Ishikawa (cell line): ENCODE measurements around the gene ELMOD3.

ENCODE experiments used
- CEBPB ChIP-seq: IDR thresholded peaks from 2 replicates; pipeline ENCODE4 v1.6.1; 2012
- EGR1 ChIP-seq: IDR thresholded peaks from 2 replicates; pipeline ENCODE4 v1.6.1; 2012
- EP300 ChIP-seq: IDR thresholded peaks from 2 replicates; pipeline ENCODE4 v1.6.1; 2012; ENCODE audit warnings: borderline replicate concordance
- FOXM1 ChIP-seq: IDR thresholded peaks from 2 replicates; pipeline ENCODE4 v1.6.1; 2012; ENCODE audit warnings: low read depth, borderline replicate concordance
- MAX ChIP-seq: IDR thresholded peaks from 2 replicates; pipeline ENCODE4 v1.6.1; 2012
- RAD21 ChIP-seq: IDR thresholded peaks from 2 replicates; pipeline ENCODE4 v1.6.1; 2012; ENCODE audit warnings: low read depth
- TAF1 ChIP-seq: IDR thresholded peaks from 2 replicates; pipeline ENCODE4 v1.6.1; 2012; ENCODE audit warnings: low read depth, mild to moderate bottlenecking
- USF1 ChIP-seq: IDR thresholded peaks from 2 replicates; pipeline ENCODE4 v1.6.1; 2012
- YY1 ChIP-seq: IDR thresholded peaks from 2 replicates; pipeline ENCODE4 v1.6.1; 2012; ENCODE audit warnings: low read depth
- TF ChIP-seq, protein P1 (sequence below): IDR thresholded peaks from 2 replicates; pipeline ENCODE4 v1.6.1; 2012; ENCODE audit warnings: low read depth, mild to moderate bottlenecking

DNA sequence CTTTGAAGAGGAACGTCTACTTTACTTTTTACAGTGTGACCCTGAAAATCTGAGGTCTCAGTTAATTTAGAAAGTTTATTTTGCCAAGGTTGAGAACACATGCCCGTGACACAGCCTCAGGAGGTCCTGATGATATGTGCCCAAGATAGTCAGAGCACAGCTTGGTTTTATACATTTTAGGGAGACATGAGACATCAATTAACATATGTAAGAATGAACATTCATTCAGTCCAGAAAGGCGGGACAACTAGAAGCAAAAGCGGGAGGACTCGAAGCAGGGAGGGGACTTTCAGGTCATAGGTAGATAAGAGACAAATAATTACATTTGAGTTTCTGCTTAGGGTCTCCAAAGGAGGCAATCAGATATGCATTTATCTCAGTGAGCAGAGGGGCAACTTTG, 23.7 kb downstream of the ELMOD3 start:
- no peak for TF ChIP-seq EP300
- TF ChIP-seq CEBPB: no peak
- no peak for TF ChIP-seq RAD21
- TF ChIP-seq MAX: no peak
- TF ChIP-seq, protein P1, sequence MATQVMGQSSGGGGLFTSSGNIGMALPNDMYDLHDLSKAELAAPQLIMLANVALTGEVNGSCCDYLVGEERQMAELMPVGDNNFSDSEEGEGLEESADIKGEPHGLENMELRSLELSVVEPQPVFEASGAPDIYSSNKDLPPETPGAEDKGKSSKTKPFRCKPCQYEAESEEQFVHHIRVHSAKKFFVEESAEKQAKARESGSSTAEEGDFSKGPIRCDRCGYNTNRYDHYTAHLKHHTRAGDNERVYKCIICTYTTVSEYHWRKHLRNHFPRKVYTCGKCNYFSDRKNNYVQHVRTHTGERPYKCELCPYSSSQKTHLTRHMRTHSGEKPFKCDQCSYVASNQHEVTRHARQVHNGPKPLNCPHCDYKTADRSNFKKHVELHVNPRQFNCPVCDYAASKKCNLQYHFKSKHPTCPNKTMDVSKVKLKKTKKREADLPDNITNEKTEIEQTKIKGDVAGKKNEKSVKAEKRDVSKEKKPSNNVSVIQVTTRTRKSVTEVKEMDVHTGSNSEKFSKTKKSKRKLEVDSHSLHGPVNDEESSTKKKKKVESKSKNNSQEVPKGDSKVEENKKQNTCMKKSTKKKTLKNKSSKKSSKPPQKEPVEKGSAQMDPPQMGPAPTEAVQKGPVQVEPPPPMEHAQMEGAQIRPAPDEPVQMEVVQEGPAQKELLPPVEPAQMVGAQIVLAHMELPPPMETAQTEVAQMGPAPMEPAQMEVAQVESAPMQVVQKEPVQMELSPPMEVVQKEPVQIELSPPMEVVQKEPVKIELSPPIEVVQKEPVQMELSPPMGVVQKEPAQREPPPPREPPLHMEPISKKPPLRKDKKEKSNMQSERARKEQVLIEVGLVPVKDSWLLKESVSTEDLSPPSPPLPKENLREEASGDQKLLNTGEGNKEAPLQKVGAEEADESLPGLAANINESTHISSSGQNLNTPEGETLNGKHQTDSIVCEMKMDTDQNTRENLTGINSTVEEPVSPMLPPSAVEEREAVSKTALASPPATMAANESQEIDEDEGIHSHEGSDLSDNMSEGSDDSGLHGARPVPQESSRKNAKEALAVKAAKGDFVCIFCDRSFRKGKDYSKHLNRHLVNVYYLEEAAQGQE: no peak
- TF ChIP-seq EGR1: no peak
- no peak for TF ChIP-seq YY1
- no peak for TF ChIP-seq FOXM1
- TF ChIP-seq USF1: no peak
- TF ChIP-seq TAF1: no peak
